Stimulated activated CD4-positive, alpha-beta T cell treated with anti-CD3 and anti-CD28 coated beads, Interleukin-2, amount 100 ng/mL, for 48 hours (primary cell): Measurements from ENCODE around the gene DSCAM.

ENCODE experiments used
- DNase-seq, 2 donors: peaks; one replicate each; pipeline ENCODE4 v3.0.0-alpha.2; 2020

Gene DSCAM

GRCh38 chr21:40769231-40769630 lies 77.7 kb downstream of the DSCAM start:
- no peak for DNase-seq

- no peak for DNase-seq
These were observed 78.9 kb downstream of the DSCAM start for GRCh38 chr21:40768056-40768455.

- DNase-seq: no peak
These were observed 80.6 kb downstream of the DSCAM start for GRCh38 chr21:40766381-40766780.

- no peak for DNase-seq
These were observed 81.1 kb downstream of the DSCAM start for GRCh38 chr21:40765811-40766210.

- no peak for DNase-seq
These were observed 86.1 kb downstream of the DSCAM start for GRCh38 chr21:40760821-40761220.

- no peak for DNase-seq
These were observed 87.9 kb downstream of the DSCAM start for GRCh38 chr21:40759061-40759460.

- no peak for DNase-seq
These were observed 89.6 kb downstream of the DSCAM start for GRCh38 chr21:40757366-40757765.

GRCh38 chr21:40754466-40754865 lies 92.5 kb downstream of the DSCAM start:
- DNase-seq: no peak

GRCh38 chr21:40753756-40754155 lies 93.2 kb downstream of the DSCAM start:
- DNase-seq: no peak

- no peak for DNase-seq
These were observed 94.8 kb downstream of the DSCAM start for GRCh38 chr21:40752125-40752524.

GRCh38 chr21:40751221-40751620 lies 95.7 kb downstream of the DSCAM start:
- no peak for DNase-seq

- no peak for DNase-seq
These were observed 110.8 kb downstream of the DSCAM start for GRCh38 chr21:40736145-40736544.

GRCh38 chr21:40733024-40733397 lies 113.9 kb downstream of the DSCAM start:
- DNase-seq: no peak

- no peak for DNase-seq
These were observed 114.5 kb downstream of the DSCAM start for GRCh38 chr21:40732253-40733023.

GRCh38 chr21:40731206-40731605 lies 115.8 kb downstream of the DSCAM start:
- no peak for DNase-seq

GRCh38 chr21:40730426-40730800 lies 116.5 kb downstream of the DSCAM start:
- no peak for DNase-seq

- DNase-seq: no peak
These were observed 117.1 kb downstream of the DSCAM start for GRCh38 chr21:40729761-40730425.

GRCh38 chr21:40723966-40724365 lies 123.0 kb downstream of the DSCAM start:
- no peak for DNase-seq

GRCh38 chr21:40723317-40723716 lies 123.6 kb downstream of the DSCAM start:
- no peak for DNase-seq

GRCh38 chr21:40719615-40720014 lies 127.3 kb downstream of the DSCAM start:
- DNase-seq: no peak

- DNase-seq: no peak
These were observed 129.9 kb downstream of the DSCAM start for GRCh38 chr21:40717028-40717427.

- no peak for DNase-seq
These were observed 132.4 kb downstream of the DSCAM start for GRCh38 chr21:40714536-40714935.

GRCh38 chr21:40707656-40708244 lies 139.2 kb downstream of the DSCAM start:
- DNase-seq: no peak
